Hematopoietic multipotent progenitor cell treated with erythropoietin and hydrocortisone succinate and interleukin-3 and kit ligand, for 15 days (in vitro differentiated cells): ENCODE data around the gene FAM13B.

Experiments used
- DNase-seq: peaks from one replicate; pipeline ENCODE4 v3.0.0-alpha.2; 2015; ENCODE audit warnings: low spot score

FAM13B gene

DNA sequence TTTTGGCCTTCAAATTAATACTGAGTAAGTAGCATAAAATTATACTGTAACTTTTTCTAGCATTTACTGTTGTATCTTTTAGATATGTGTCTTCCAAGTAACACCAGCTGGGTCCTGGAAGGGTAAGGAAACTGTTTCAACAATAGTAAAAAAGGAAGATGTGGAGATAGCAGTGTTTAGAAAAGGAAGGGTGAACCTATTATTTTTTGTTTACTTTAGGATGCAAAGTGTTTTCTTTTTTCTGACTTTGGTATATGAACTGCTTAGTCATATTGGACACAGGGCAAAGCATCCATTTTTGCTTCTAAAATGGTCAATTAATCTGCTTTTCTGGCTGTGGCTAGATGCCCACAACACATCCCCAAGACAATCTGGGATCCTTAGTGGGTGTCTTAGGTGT is 138.3 kb downstream of the FAM13B start:
- DNase-seq = no peak

DNA sequence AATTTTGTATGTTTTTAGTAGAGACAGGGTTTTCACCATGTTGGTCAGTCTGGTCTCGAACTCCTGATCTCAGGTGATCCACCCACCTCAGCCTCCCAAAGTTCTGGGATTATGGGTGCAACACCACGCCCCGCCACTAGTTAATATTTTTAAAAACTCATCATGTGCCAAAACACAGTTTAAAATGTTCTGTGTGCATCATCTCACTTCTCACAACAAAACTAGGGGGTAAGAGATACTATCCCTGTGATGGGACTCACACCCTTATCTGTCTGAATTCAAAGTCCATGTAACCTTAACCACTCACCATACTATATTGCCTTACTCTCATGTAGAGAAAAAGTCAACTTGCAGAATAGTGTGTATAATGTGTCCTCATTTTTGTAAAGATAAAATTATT is 141.0 kb downstream of the FAM13B start:
- no peak for DNase-seq

DNA sequence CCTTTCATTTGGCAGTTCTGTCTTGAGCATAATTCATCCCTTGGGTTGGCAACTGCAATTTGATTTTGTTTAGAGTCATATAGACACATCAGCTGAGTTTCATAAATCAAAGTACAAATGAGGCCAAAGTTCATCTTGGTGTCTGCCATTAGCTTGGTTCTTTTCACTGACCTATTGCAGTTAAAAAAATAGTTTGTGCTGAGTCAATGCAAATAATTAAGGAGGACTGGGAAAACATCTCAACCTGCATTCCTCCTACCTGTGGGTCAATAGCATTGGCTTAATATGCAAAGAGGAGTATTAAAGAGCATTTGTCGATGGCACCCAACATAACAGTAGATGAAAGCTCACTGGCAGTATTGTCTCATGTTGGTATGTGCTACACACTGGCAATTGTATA is 142.0 kb downstream of the FAM13B start:
- DNase-seq = no peak

DNA sequence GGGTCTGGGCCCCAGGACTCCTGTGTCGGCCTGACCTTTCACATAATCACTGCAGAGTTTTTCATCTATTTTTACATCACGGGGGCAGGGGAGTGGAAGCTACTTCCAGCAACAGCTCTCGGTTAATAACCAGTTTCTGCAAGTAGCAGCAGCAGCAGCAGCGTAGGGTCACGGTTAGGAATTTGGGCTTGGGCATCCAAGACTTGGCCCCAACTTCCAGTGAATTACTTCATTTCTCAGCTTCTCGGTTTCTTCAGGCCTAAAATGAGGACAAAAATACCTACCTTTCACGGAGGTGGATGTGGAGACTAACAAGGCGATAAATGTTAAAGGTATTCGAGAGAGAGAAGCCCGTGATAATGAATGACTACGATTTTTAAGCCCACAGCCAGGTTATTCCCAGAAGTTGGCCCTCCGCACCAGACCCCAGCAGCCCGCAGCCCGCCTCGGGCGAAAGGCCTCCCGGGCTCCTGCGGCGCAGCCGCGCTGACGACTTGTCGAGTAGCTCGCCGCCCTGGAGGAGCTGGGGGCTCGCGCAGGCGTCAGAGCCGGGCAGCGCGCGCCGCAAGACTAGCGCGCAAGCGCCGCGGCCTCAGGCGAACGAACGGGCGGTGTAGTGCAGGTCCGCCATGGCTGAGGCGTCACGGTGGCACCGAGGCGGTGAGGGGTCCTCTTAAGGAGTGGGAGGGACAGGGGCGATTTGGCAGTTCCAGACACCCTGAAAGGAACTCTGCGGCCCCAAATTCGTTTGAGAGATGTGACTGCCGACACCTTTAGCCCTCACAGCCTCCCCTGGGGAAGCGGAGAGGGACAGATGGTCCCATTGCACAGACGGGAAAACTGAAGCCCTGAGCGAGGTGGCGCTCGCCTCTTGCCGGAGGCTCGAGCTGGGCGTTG is 143.8 kb downstream of the FAM13B start, which contains the start of gene PKD2L2:
Gene PKD2L2, plus strand, starts transcription at position 595 of the 897 bp plus-strand sequence. Its CDS starts 35 bp downstream, at position 630.
- DNase-seq = peak; percentile 73

DNA sequence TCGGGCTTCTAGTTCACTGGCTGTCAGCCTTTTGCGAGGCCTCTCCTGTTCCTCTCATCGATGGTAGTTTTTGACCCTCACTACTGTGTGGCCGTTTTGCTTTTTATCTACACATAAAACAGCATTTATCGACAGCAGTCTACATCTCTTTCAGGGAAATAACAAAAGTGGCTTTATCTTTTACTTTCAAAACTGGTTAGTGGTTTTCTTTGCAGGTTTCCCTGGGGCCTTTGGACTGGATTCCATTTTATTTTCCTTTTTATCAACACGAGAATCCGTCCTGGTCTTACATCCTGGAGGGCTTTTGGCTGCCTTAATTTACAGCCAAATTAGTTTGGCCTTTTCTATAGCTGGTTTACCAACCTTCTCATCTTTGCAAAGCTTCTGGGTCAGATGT is 144.4 kb downstream of the FAM13B start:
- no peak for DNase-seq
